HepG2 (cell line): ENCODE results near the gene TBL2. TPM values are rescaled to one million over a fixed set of nuclear protein-coding genes. Genes with fewer than 3 reads are reported as not detected.

Source experiments
- ATAC-seq: fragments of 200-7000 bp; cut with Tn5 transposase; 3 replicates; pipeline ENCODE4 v1.9.1; 2020; ENCODE audit warnings: mild to moderate bottlenecking, moderate library complexity
- BruUV-seq: library from RNA; stranded (reverse); fragments of 400-500 nt; replicated peaks from 2 replicates; lab custom pipeline; 2021; lab: Mats Ljungman, UMichigan
- CTCF ChIA-PET: fragments of 300-600 bp; formaldehyde crosslinking; extraction: SDS; loops from one replicate; lab custom pipeline; 2021; ENCODE audit warnings: low total read pairs, inconsistent platforms, low intra/inter-chr PET ratio; lab: Yijun Ruan, JAX
- POLR2A ChIA-PET: fragments of 350-600 bp; sonication (Branson Sonifier 250); formaldehyde crosslinking; loops from one replicate; lab custom pipeline; 2020; ENCODE audit warnings: antibody characterized with exemption, inconsistent platforms; lab: Yijun Ruan, JAX
- DNase-seq: peaks from one replicate; pipeline ENCODE4 v3.0.0-alpha.2; 2015; ENCODE audit warnings: low spot score
- FAIRE-seq: peaks from 3 replicates; lab custom pipeline; 2011; peaks lifted over from hg19 to GRCh38; lab: Jason Lieb, UNC
- H2AFZ ChIP-seq: one replicate; pipeline ENCODE4 v1.6.1; 2011; ENCODE audit warnings: low read length, inconsistent platforms
- H3K27ac ChIP-seq: fragments of 300-600 bp; 3 replicates; pipeline ENCODE4 v1.8.0; 2011; ENCODE audit warnings: mixed run types, mild to moderate bottlenecking, mixed read lengths, low read length, inconsistent platforms; ENCODE audit not compliant: insufficient read depth; ENCODE audit errors: extremely low read length
- H3K27me3 ChIP-seq, 2 experiments: fragments of 200-600 bp in 1 of 2; 2 replicates in 1 of 2; 3 replicates in 1 of 2; pipeline versions ENCODE4 v1.6.0 to v1.8.0; 2011; ENCODE audit warnings: low read length in 2 of 2, mild to moderate bottlenecking in 2 of 2, moderate library complexity in 2 of 2, inconsistent platforms in 1 of 2; ENCODE audit not compliant: insufficient read depth in 2 of 2, control insufficient read depth in 1 of 2
- H3K36me3 ChIP-seq, 2 experiments: fragments of 200-600 bp in 1 of 2; replicated peaks in 1 of 2; 2 replicates in 1 of 2; 3 replicates in 1 of 2; pipeline versions ENCODE4 v1.5.1 to v1.8.0; 2011; ENCODE audit warnings: low read length in 2 of 2, inconsistent platforms in 1 of 2; ENCODE audit not compliant: insufficient read depth in 2 of 2, control insufficient read depth in 1 of 2
- H3K4me1 ChIP-seq: 2 replicates; pipeline ENCODE4 v1.5.1; 2012; ENCODE audit warnings: low read length, inconsistent platforms; ENCODE audit not compliant: insufficient read depth
- H3K4me2 ChIP-seq: 2 replicates; pipeline ENCODE4 v1.6.0; 2011; ENCODE audit warnings: low read depth, low read length, inconsistent platforms
- H3K4me3 ChIP-seq, 3 experiments: fragments of 200-600 bp in 1 of 3; sonication (generic), shearing (Covaris generic) in 1 of 3; replicated peaks in 1 of 3; 2 replicates each; pipeline ENCODE4 v1.5.1; 2011 to 2016; ENCODE audit warnings: low read length in 3 of 3, inconsistent platforms in 2 of 3, low read depth in 2 of 3, mild to moderate bottlenecking in 2 of 3, control low read depth in 1 of 3, mixed read lengths in 1 of 3; ENCODE audit not compliant: insufficient read depth in 1 of 3
- H3K79me2 ChIP-seq: one replicate; pipeline ENCODE4 v1.6.1; 2011; ENCODE audit warnings: low read length, inconsistent platforms; ENCODE audit not compliant: insufficient read depth
- H3K9ac ChIP-seq: 2 replicates; pipeline ENCODE4 v1.6.0; 2011; ENCODE audit warnings: mild to moderate bottlenecking, low read depth, low read length, inconsistent platforms; ENCODE audit not compliant: insufficient read depth
- H3K9me3 ChIP-seq: 2 replicates; pipeline ENCODE4 v1.5.1; 2012; ENCODE audit warnings: mild to moderate bottlenecking, low read length
- H4K20me1 ChIP-seq: 2 replicates; pipeline ENCODE4 v1.6.0; 2011; ENCODE audit warnings: inconsistent platforms, mild to moderate bottlenecking, low read length, moderate library complexity; ENCODE audit not compliant: insufficient read depth
- AGO1 ChIP-seq: fragments of 200-400 bp; formaldehyde crosslinking; IDR thresholded peaks from 2 replicates; pipeline ENCODE4 v1.6.1; 2017; ENCODE audit warnings: mild to moderate bottlenecking, low read depth, low read length, moderate library complexity; ENCODE audit not compliant: poor library complexity, severe bottlenecking
- AGO2 ChIP-seq: fragments of 200-400 bp; formaldehyde crosslinking; optimal IDR thresholded peaks from 2 replicates; pipeline ENCODE3; 2017; ENCODE audit warnings: mild to moderate bottlenecking, low read depth, low read length, moderate library complexity
- GTF2F1 ChIP-seq: fragments of 150-350 bp; IDR thresholded peaks from 2 replicates; pipeline ENCODE4 v1.6.1; 2014; ENCODE audit warnings: low read length
- HMGA1 ChIP-seq: sonication (generic); formaldehyde crosslinking; conservative IDR thresholded peaks from 2 replicates; pipeline ENCODE4 v1.4.0; 2020; ENCODE audit warnings: missing genetic modification reagents
- HNRNPK ChIP-seq: fragments of 200-400 bp; formaldehyde crosslinking; IDR thresholded peaks from 2 replicates; pipeline ENCODE4 v1.6.1; 2018; ENCODE audit warnings: low read length, low read depth, moderate library complexity, mild to moderate bottlenecking; ENCODE audit not compliant: poor library complexity, severe bottlenecking
- PAF1 ChIP-seq: IDR thresholded peaks from 2 replicates; pipeline ENCODE4 v1.6.1; 2016; ENCODE audit warnings: missing genetic modification reagents, missing compliant biosample characterization
- POLR2A ChIP-seq, 2 experiments: IDR thresholded peaks; 2 replicates each; pipeline ENCODE4 v1.6.1; 2011; ENCODE audit warnings: low read depth in 2 of 2, low read length in 2 of 2, mild to moderate bottlenecking in 1 of 2, moderate library complexity in 1 of 2; ENCODE audit not compliant: insufficient read depth in 1 of 2
- POLR2AphosphoS5 ChIP-seq: IDR thresholded peaks from 2 replicates; pipeline ENCODE4 v1.6.1; 2012; ENCODE audit warnings: low read depth, low read length
- POLR2G ChIP-seq: fragments of 200-400 bp; formaldehyde crosslinking; IDR thresholded peaks from 2 replicates; pipeline ENCODE4 v1.6.1; 2018; ENCODE audit warnings: mild to moderate bottlenecking, low read depth, low read length, moderate library complexity
- RBFOX2 ChIP-seq: fragments of 200-400 bp; formaldehyde crosslinking; IDR thresholded peaks from 2 replicates; pipeline ENCODE4 v1.6.1; 2017; ENCODE audit warnings: low read depth, mild to moderate bottlenecking, low read length
- ZNF274 ChIP-seq: sonication (generic); formaldehyde crosslinking; IDR thresholded peaks from 2 replicates; pipeline ENCODE4 v1.5.1; 2020; ENCODE audit warnings: mild to moderate bottlenecking, missing genetic modification reagents
- WGBS: methylation state at CpG from one replicate; pipeline ENCODE4 v1.1.6; 2017; ENCODE audit warnings: low lambda C conversion rate; 5-methylcytosine and 5-hydroxymethylcytosine counted together
- in situ Hi-C: cut with HindIII; loops from 2 replicates; pipeline ENCODE4 v1.10.0; 2017; ENCODE audit warnings: low pct_unique_long_range_greater_than_20kb; ENCODE audit not compliant: extremely low pct_ligation_motif_present
- intact Hi-C: fragments of 100-400 bp; cut with micrococcal nuclease; formaldehyde crosslinking; loops from one replicate; pipeline ENCODE4 v1.10.0; 2022; ENCODE audit not compliant: unreplicated experiment
- polyA plus RNA-seq, 8 experiments: library from polyadenylated mRNA; depleted of rRNA in 3 of 8; stranded (reverse) in 7 of 8; unstranded in 1 of 8; fragments of >200 nt; fragmentation: Illumina TruSeq in 4 of 8; extraction: Trizol in 4 of 8; gene quantifications; 2 replicates each; pipeline versions ENCODE4 v1.2.1 to v1.2.3, GENCODE V29; 2011 to 2016; ENCODE audit warnings: low read depth in 4 of 8, missing spikeins in 1 of 8, mixed read lengths in 1 of 8; ENCODE audit not compliant: insufficient read depth in 1 of 8
- total RNA-seq, 5 experiments: library from RNA; depleted of rRNA; stranded (reverse); fragments of >200 nt; fragmentation: Illumina TruSeq; extraction: Trizol; gene quantifications; 2 replicates each; pipeline ENCODE4 v1.2.3, GENCODE V29; 2016; ENCODE audit warnings: low read depth in 1 of 5

The TBL2 gene
- total and polyA plus RNA-seq, 2 of the 13 experiments (the other 11 are each of a cell fraction or from before 2014, with no cell fraction given): 43.4 to 47.2 TPM

GRCh38 chr7:73596191-73597065 is 18.0 kb upstream of the TBL2 start:
- Histone ChIP-seq H3K4me2 (no peak overlapping the region), H2AFZ (no peak overlapping the region), H3K27ac (no peak overlapping the region), H3K4me3 (no peak overlapping the region), H3K9me3 (no peaks in the 10 kb centered on the region), H3K79me2 (no peaks in the 10 kb centered on the region), H4K20me1 (peaks cover 32% of the 10 kb centered on the region), H3K9ac (no peak overlapping the region), H3K4me1 (no peaks in the 10 kb centered on the region), H3K27me3 (no peaks in the 10 kb centered on the region), H3K36me3 (peaks cover 11 to 31% of the 10 kb centered on the region in 2 experiments)
- BruUV-seq: no TSS peak
- DNase-seq: no peak
- peak; percentile 1 for ATAC-seq
- WGBS: 97% methylated on average over 31 of the region's 37 CpGs
- TF ChIP-seq HMGA1 (no peak), POLR2G (peak; percentile 47; the same call in 1 of the 2 replicates), HNRNPK (peak; percentile 29), AGO1 (peak; percentile 88), POLR2AphosphoS5 (peak; percentile 47; the same call in 1 of the 2 replicates), ZNF274 (CRISPR knock-in tag) (no peak), AGO2 (peak; percentile 96), POLR2A (IDR thresholded peaks at IDR 0.05; ENCODE audit: insufficient read depth in 1 of 2, low read depth in 2 of 2, low read length in 2 of 2) (peak; percentile 31; a peak in 1 of 4 replicates), RBFOX2 (peak; percentile 42), GTF2F1 (no peak), PAF1 (CRISPR knock-in tag) (peak; percentile 42; the same call in 1 of the 2 replicates)
- ChIA-PET CTCF (no interaction called here), POLR2A (interaction anchor here (1.3 to 19.7 kb wide), 4 partner anchors 9 to 22 kb away, joined by 3 to 416 read pairs (median 6); partner anchors contain the start of gene MLXIPL)
- in situ Hi-C loops: no loop called here
- FAIRE-seq: no peak
- intact Hi-C loops: no loop called here
